Stimulated activated naive B cell treated with anti-CD40 and anti-IgM and Interleukin-4, amounts not matched to agents 10 μg/mL and 1 μg/mL and 100 μg/mL, for 72 hours (primary cell): ENCODE results near the gene CDC42BPA.

Source experiments
- ATAC-seq, 2 donors: fragments of 150-1000 bp; cut with Tn5 transposase; replicated peaks; 2 replicates each; pipeline ENCODE4 v1.10.0; 2021; ENCODE audit warnings: moderate library complexity in 1 of 2
- DNase-seq: peaks from one replicate; pipeline ENCODE4 v3.0.0; 2021
- H3K27ac Mint-ChIP-seq: one replicate; pipeline ENCODE4 v1.8.0; 2022; ENCODE audit warnings: mild to moderate bottlenecking, mixed read lengths
- H3K27me3 Mint-ChIP-seq, 2 donors: one replicate each; pipeline ENCODE4 v1.8.0; 2022; ENCODE audit warnings: mixed read lengths in 2 of 2
- H3K36me3 Mint-ChIP-seq, 2 donors: one replicate each; pipeline ENCODE4 v1.8.0; 2022; ENCODE audit warnings: mixed read lengths in 2 of 2, mild to moderate bottlenecking in 1 of 2
- H3K4me1 Mint-ChIP-seq, 2 donors: one replicate each; pipeline ENCODE4 v1.8.0; 2022; ENCODE audit warnings: mixed read lengths in 2 of 2, mild to moderate bottlenecking in 1 of 2
- H3K4me3 Mint-ChIP-seq, 2 donors: one replicate each; pipeline ENCODE4 v1.8.0; 2022; ENCODE audit warnings: mild to moderate bottlenecking in 2 of 2, mixed read lengths in 2 of 2, moderate library complexity in 1 of 2
- H3K9me3 Mint-ChIP-seq, 2 donors: one replicate each; pipeline ENCODE4 v1.8.0; 2022; ENCODE audit warnings: mixed read lengths in 2 of 2, mild to moderate bottlenecking in 1 of 2

Gene CDC42BPA

DNA sequence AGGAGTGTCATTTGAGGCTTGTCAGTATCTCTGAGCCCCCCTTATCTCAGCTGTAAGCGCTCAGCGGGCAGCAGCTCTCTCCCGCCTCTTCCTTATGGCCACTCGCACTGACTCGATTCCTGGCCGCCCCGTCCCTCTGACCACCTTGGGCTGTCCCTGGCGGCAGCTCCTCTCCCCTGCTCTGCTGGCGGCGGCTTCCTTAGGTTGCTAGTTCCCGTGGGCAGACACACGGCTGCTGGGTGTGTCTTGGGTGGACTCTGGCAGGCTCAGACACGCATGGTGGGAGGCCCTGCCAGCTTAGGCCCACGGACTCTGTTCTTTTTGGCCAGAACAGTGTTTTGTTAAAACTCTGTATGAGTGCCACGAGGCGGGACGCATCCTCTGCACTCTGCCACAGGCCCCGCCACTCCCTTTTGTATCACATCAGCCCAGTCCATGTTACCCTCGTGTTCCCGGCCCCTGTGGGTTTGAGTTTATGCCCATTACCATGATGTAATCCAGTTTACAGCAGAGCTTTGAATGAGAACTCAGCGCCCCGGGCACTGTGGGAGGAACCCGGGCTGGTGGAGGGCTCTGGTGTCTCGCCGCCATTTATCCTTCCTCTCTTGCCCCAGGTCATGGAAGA lies 332.3 kb downstream of the CDC42BPA start:
- Mint-ChIP-seq H3K27ac (peak overlapping the region; percentile 47), H3K9me3 (no peaks in the 10 kb centered on the region)

GRCh38 chr1:226985239-226985838 lies 333.0 kb downstream of the CDC42BPA start:
- no peak for ATAC-seq
- no peaks in the 10 kb centered on the region for H3K27me3 Mint-ChIP-seq
- peaks cover 35% of the 10 kb centered on the region in 2 donors for H3K36me3 Mint-ChIP-seq
- no peak overlapping the region for H3K4me3 Mint-ChIP-seq
- H3K9me3 Mint-ChIP-seq: no peaks in the 10 kb centered on the region
- H3K27ac Mint-ChIP-seq: no peak overlapping the region
- DNase-seq: no peak
- H3K4me1 Mint-ChIP-seq: peaks cover 14 to 18% of the 10 kb centered on the region in 2 donors

More for the DNA sequence above, 332.3 kb downstream of the CDC42BPA start:
- no peak overlapping the region for H3K4me3 Mint-ChIP-seq
- peaks cover 18 to 22% of the 10 kb centered on the region in 2 donors for H3K4me1 Mint-ChIP-seq
- H3K27me3 Mint-ChIP-seq: no peaks in the 10 kb centered on the region
- peaks cover 35% of the 10 kb centered on the region in 2 donors for H3K36me3 Mint-ChIP-seq
- ATAC-seq (no peak), DNase-seq (no peak)

- Mint-ChIP-seq H3K27ac (peak overlapping the region; percentile 9), H3K9me3 (no peaks in the 10 kb centered on the region), H3K4me1 (peaks cover 8 to 12% of the 10 kb centered on the region in 2 donors), H3K4me3 (no peak overlapping the region), H3K27me3 (no peaks in the 10 kb centered on the region), H3K36me3 (peaks cover 35 to 37% of the 10 kb centered on the region in 2 donors)
- ATAC-seq (no peak), DNase-seq (no peak)
Measured at GRCh38 chr1:226984521-226985238, 333.6 kb downstream of the CDC42BPA start.

- ATAC-seq (no peak), DNase-seq (no peak)
- no peaks in the 10 kb centered on the region for H3K27me3 Mint-ChIP-seq
- H3K36me3 Mint-ChIP-seq: peaks cover 35 to 40% of the 10 kb centered on the region in 2 donors
- no peaks in the 10 kb centered on the region for H3K9me3 Mint-ChIP-seq
- no peak overlapping the region for H3K4me3 Mint-ChIP-seq
- H3K4me1 Mint-ChIP-seq: peaks cover 4 to 5% of the 10 kb centered on the region in 2 donors
- peak overlapping the region; percentile 42 for H3K27ac Mint-ChIP-seq
Measured at GRCh38 chr1:226983992-226984364, 334.3 kb downstream of the CDC42BPA start.

- Mint-ChIP-seq H3K36me3 (peaks cover 35 to 45% of the 10 kb centered on the region in 2 donors), H3K27me3 (no peaks in the 10 kb centered on the region), H3K9me3 (no peaks in the 10 kb centered on the region), H3K4me1 (peaks cover 0 to 4% of the 10 kb centered on the region in 2 donors), H3K4me3 (no peak overlapping the region), H3K27ac (peak overlapping the region; percentile 20)
- ATAC-seq: no peak
- DNase-seq: no peak
Measured at GRCh38 chr1:226983247-226983991, 334.9 kb downstream of the CDC42BPA start.

GRCh38 chr1:226982451-226983177 lies 335.7 kb downstream of the CDC42BPA start:
- Mint-ChIP-seq H3K27me3 (no peaks in the 10 kb centered on the region), H3K27ac (peak overlapping the region; percentile 20), H3K4me3 (no peak overlapping the region), H3K36me3 (peaks cover 37 to 50% of the 10 kb centered on the region in 2 donors), H3K4me1 (peaks cover 2 to 4% of the 10 kb centered on the region in 2 donors), H3K9me3 (no peaks in the 10 kb centered on the region)
- no peak for DNase-seq
- ATAC-seq: no peak

DNA sequence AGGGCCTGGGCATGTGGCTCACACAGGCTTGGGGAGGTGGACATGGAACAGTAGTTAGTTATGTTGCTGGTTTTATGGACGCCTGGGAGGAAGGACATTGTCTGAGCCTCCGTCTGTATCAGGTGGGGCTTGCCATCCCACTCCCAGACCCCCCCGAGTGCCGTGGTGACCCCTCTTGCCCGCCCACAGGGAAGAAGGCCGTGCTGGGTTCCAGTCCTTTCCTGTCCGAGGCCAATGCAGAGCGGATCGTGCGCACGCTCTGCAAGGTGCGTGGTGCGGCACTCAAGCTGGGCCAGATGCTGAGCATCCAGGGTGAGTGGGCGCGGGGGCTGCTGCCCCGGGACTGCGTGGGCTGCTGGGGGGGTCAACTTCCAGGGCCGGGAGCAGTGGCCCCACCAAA lies 336.5 kb downstream of the CDC42BPA start:
- no peak overlapping the region for H3K4me3 Mint-ChIP-seq
- DNase-seq (no peak), ATAC-seq (no peak)
- no peaks in the 10 kb centered on the region for H3K9me3 Mint-ChIP-seq
- peaks cover 0 to 6% of the 10 kb centered on the region in 2 donors for H3K4me1 Mint-ChIP-seq
- H3K27me3 Mint-ChIP-seq: no peaks in the 10 kb centered on the region
- peak overlapping the region; percentile 42 for H3K27ac Mint-ChIP-seq
- peaks cover 33 to 45% of the 10 kb centered on the region in 2 donors for H3K36me3 Mint-ChIP-seq

- Mint-ChIP-seq H3K27ac (no peak overlapping the region), H3K27me3 (no peaks in the 10 kb centered on the region), H3K4me3 (no peak overlapping the region), H3K36me3 (peaks cover 28 to 41% of the 10 kb centered on the region in 2 donors), H3K9me3 (no peaks in the 10 kb centered on the region), H3K4me1 (peaks cover 0 to 6% of the 10 kb centered on the region in 2 donors)
- no peak for ATAC-seq
- DNase-seq: no peak
Measured at GRCh38 chr1:226981386-226981817, 336.9 kb downstream of the CDC42BPA start.

GRCh38 chr1:226980565-226981385 lies 337.5 kb downstream of the CDC42BPA start:
- Mint-ChIP-seq H3K36me3 (peaks cover 22 to 35% of the 10 kb centered on the region in 2 donors), H3K9me3 (no peaks in the 10 kb centered on the region), H3K27me3 (no peaks in the 10 kb centered on the region), H3K27ac (no peak overlapping the region), H3K4me1 (peaks cover 0 to 6% of the 10 kb centered on the region in 2 donors), H3K4me3 (no peak overlapping the region)
- DNase-seq (no peak), ATAC-seq (no peak)

DNA sequence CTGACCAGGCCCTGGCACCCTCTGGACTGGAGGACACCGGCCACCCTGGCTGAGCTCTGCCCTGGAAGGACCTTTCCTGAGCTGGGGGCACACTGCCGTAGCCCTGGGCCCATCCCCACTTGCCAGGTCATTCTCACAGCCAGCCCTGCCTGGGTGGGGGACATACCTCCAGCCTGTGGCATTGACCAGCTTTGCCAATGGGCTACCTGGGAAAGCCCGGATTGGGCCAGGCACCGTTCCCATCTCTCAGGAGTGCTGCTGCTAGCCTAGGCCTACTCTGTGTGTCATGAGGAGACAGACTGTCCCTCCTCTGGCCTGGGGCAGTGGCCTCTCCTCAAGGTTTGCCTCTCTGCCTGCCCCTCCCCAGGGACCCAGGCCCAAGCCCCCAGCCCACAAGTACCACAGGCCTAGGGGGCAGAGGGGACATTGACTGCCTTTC lies 338.2 kb downstream of the CDC42BPA start:
- H3K36me3 Mint-ChIP-seq: peaks cover 19 to 29% of the 10 kb centered on the region in 2 donors
- DNase-seq (no peak), ATAC-seq (no peak)
- peaks cover 0 to 6% of the 10 kb centered on the region in 2 donors for H3K4me1 Mint-ChIP-seq
- H3K27me3 Mint-ChIP-seq: no peaks in the 10 kb centered on the region
- no peak overlapping the region for H3K4me3 Mint-ChIP-seq
- no peak overlapping the region for H3K27ac Mint-ChIP-seq
- H3K9me3 Mint-ChIP-seq: no peaks in the 10 kb centered on the region

GRCh38 chr1:226979517-226980121 lies 338.7 kb downstream of the CDC42BPA start:
- H3K4me1 Mint-ChIP-seq: peaks cover 0 to 6% of the 10 kb centered on the region in 2 donors
- ATAC-seq: no peak
- no peak for DNase-seq
- H3K9me3 Mint-ChIP-seq: no peaks in the 10 kb centered on the region
- H3K27ac Mint-ChIP-seq: no peak overlapping the region
- peaks cover 19 to 28% of the 10 kb centered on the region in 2 donors for H3K36me3 Mint-ChIP-seq
- no peak overlapping the region for H3K4me3 Mint-ChIP-seq
- H3K27me3 Mint-ChIP-seq: no peaks in the 10 kb centered on the region

DNA sequence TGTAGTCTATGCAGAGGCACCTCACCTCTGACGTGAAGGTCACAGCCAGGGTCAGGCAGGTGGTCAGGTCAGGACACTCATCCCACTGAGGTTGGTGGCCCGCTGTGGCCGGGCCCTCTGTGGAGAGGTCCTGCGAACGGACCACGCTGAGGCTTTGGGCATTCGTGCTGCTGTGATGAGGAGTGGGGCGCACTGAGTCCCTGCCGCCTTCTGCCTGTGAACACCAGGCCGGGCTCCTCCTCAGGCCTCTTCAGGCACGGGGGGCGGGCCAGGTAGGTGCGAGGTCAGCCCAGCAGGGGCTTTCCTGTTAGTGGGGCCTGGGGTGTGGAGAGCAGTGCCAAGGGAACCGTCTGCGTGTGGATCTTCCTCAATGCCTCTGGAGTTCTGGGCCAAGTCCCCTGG lies 339.2 kb downstream of the CDC42BPA start:
- Mint-ChIP-seq H3K4me3 (no peak overlapping the region), H3K27ac (no peak overlapping the region), H3K9me3 (no peaks in the 10 kb centered on the region), H3K36me3 (peaks cover 20 to 28% of the 10 kb centered on the region in 2 donors), H3K27me3 (no peaks in the 10 kb centered on the region), H3K4me1 (peaks cover 0 to 10% of the 10 kb centered on the region in 2 donors)
- DNase-seq: no peak
- no peak for ATAC-seq
